C1 segment of cervical spinal cord (tissue), 14 donors: ENCODE data around the gene RASSF6.
A peak's percentile ranks its signal among the peaks of the same experiment; 100 is the strongest.
"Not testable (repeated sequence)": the region's sequence is repeated elsewhere in the genome, so short reads cannot be mapped to it uniquely, and the experiment has no call there.

ENCODE experiments used
- DNase-seq, 14 donors: peaks; one replicate each; lab custom pipeline; 2025; lab: John Stamatoyannopoulos, UW

Gene RASSF6

GRCh38 chr4:73577371-73577770 lies 42.9 kb downstream of the RASSF6 start:
- DNase-seq = no peak

GRCh38 chr4:73576381-73576780 lies 43.9 kb downstream of the RASSF6 start:
- DNase-seq = no peak

- DNase-seq = no peak
Observed at GRCh38 chr4:73575660-73576059, 44.6 kb downstream of the RASSF6 start.

GRCh38 chr4:73573794-73574528 lies 46.3 kb downstream of the RASSF6 start:
- DNase-seq = peak in 8 of 14 donors; percentile 1 to 33 (median 7)

GRCh38 chr4:73550865-73551264 lies 69.4 kb downstream of the RASSF6 start:
- not testable (repeated sequence) for DNase-seq

GRCh38 chr4:73544620-73545019 lies 75.6 kb downstream of the RASSF6 start:
- no peak for DNase-seq

GRCh38 chr4:73541251-73541650 lies 79.0 kb downstream of the RASSF6 start:
- no peak for DNase-seq

GRCh38 chr4:73540826-73541225 lies 79.4 kb downstream of the RASSF6 start:
- DNase-seq = no peak

GRCh38 chr4:73539386-73539785 lies 80.8 kb downstream of the RASSF6 start:
- no peak for DNase-seq

GRCh38 chr4:73538162-73538561 lies 82.1 kb downstream of the RASSF6 start:
- no peak for DNase-seq

GRCh38 chr4:73533515-73534422 lies 86.5 kb downstream of the RASSF6 start:
- no peak for DNase-seq

GRCh38 chr4:73528171-73528570 lies 92.1 kb downstream of the RASSF6 start:
- no peak for DNase-seq

- DNase-seq = no peak
Observed at GRCh38 chr4:73527196-73527595, 93.0 kb downstream of the RASSF6 start.

GRCh38 chr4:73525611-73526010 lies 94.6 kb downstream of the RASSF6 start:
- DNase-seq = no peak

- DNase-seq = no peak
Observed at GRCh38 chr4:73523126-73523525, 97.1 kb downstream of the RASSF6 start.
